ENCODE results near the gene MOB3B.

DNA sequence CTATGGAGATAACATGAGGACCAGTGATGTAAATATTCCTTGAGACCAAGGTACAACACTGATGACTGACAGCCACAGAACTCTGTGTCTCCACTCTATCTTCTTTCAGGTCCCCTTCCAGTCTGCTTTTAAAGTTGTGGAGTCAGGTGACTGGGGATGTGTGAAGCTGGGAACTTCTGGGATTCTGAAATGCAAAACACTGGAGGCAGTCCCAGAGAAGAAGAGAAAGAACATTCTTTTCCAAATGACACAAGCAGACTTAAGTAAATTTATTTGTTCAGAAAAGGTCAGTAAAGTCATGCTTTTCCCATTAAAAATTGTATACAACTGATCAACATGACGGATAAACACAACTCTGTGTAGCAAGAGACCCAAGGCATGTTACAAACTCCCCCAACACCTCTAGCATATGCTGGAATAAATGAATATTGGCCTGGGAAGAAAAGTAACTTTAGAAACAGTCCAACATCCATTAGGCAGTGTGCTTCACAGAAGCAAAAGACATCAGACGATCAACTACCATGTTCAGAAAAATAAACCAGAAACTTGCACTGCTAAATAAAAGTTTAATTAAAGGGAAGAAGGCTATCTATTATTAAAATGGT is 98.0 kb downstream of the MOB3B start:
- TF ChIP-seq CTCF (IDR thresholded peaks at IDR 0.05) = no peak
- no peak for TF ChIP-seq POLR2A (IDR thresholded peaks at IDR 0.05)
